ENCODE measurements around the gene TUBGCP6.

TUBGCP6 gene

GRCh38 chr22:50182176-50183081 lies 62.4 kb downstream of the TUBGCP6 start:
- Histone ChIP-seq H3K4me2 (ENCODE audit: low read length) (no peak overlapping the region), H3K9ac (ENCODE audit: low read depth, low read length) (no peak overlapping the region), H3K36me3 (ENCODE audit: insufficient read depth, low read length) (no peaks in the 10 kb centered on the region), H3K9me3 (replicated peaks; ENCODE audit: low read length) (no peaks in the 10 kb centered on the region), H3K4me1 (ENCODE audit: control insufficient read depth, insufficient read depth, low read length) (peaks cover 24% of the 10 kb centered on the region), H3K4me3 (ENCODE audit: low read length) (no peak overlapping the region), H3K27me3 (ENCODE audit: control insufficient read depth, insufficient read depth, low read length) (peaks cover 3% of the 10 kb centered on the region)

DNA sequence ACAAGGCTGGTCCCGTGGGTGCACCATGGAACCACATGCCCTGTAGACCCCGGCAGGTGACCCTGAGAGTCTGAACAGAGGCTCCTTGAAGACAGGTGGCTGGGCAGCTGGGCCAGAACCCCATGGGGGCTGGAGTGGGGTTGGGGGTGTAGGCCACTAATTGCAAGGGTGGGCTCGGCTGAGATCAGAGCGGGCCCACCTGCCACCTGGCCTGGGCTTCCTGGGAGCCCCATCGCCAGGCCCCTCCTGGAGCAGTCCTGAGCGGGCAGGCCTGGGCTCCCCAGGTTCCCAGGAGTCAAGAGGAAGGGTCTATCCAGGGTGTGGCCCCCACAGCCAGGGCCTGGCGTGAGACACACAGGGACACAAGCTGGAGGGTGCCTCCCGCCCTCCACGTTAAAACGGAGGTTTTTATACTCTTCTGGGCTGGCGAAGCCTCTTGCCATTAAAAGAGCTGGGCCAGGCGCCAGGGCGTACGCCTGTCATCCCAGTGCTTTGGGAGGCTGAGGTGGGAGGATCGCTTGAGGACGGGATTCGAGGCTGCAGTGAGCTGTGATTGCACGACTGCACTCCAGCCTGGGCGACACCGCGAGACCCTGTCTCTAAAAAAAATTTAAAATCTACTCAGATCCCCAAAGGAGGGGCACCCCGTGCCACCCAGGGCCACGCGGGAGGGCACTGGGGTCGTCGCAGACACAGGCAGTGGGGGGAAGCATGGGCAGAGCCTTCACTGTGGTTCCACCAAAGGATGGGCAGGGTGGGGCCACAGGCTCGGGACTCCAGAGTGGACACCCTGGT lies 63.9 kb downstream of the TUBGCP6 start:
- H3K9me3 ChIP-seq (replicated peaks; ENCODE audit: low read length), result no peaks in the 10 kb centered on the region
- no peak overlapping the region for H3K4me2 ChIP-seq (ENCODE audit: low read length)
- H3K4me3 ChIP-seq (ENCODE audit: low read length), result no peak overlapping the region
- peaks cover 16% of the 10 kb centered on the region for H3K4me1 ChIP-seq (ENCODE audit: control insufficient read depth, insufficient read depth, low read length)
- H3K36me3 ChIP-seq (ENCODE audit: insufficient read depth, low read length), result no peaks in the 10 kb centered on the region
- H3K9ac ChIP-seq (ENCODE audit: low read depth, low read length), result no peak overlapping the region
- peaks cover 3% of the 10 kb centered on the region for H3K27me3 ChIP-seq (ENCODE audit: control insufficient read depth, insufficient read depth, low read length)

DNA sequence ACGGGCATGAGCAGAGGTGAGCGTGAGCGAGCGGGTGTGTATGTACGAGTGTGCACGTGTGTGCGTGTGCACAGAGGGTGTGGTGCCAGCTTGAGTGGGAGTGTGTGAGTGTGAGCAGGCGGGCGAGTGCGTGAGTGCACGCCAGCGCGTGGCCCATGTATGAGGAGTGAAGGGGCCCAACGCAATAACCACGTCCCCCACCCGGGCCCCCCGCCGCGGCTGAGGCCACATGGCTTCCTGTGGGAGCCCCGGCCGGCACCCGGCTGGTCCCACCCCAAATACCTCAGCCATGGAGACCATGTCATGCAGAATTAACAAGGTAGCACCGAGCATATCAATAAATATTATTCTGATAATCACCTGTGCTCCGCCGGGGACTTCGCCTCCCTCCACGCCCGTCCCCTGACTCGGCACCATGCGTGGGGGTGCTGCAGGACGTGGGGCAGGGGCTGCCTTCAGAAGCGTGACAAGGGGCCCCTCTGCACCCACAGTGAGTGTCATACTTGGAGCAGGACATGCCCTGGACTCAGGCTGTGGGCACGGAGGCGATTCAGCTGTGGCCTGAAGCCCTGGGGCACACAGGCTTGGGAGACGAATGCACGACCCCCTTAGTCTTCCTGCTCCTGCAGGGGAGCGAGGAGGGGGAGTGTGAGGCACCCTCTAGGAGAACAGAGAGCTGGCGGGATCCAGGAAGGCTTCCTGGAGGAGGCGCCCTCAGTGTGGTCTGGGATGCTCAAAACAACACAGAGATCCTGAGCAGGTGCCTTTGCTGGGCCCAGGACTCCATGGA lies 64.7 kb downstream of the TUBGCP6 start:
- Histone ChIP-seq H3K27me3 (ENCODE audit: control insufficient read depth, insufficient read depth, low read length) (peaks cover 3% of the 10 kb centered on the region), H3K9me3 (replicated peaks; ENCODE audit: low read length) (no peaks in the 10 kb centered on the region), H3K4me3 (ENCODE audit: low read length) (no peak overlapping the region), H3K4me1 (ENCODE audit: control insufficient read depth, insufficient read depth, low read length) (peaks cover 12% of the 10 kb centered on the region), H3K36me3 (ENCODE audit: insufficient read depth, low read length) (no peaks in the 10 kb centered on the region), H3K9ac (ENCODE audit: low read depth, low read length) (no peak overlapping the region), H3K4me2 (ENCODE audit: low read length) (no peak overlapping the region)

- Histone ChIP-seq H3K9ac (ENCODE audit: low read depth, low read length) (no peak overlapping the region), H3K4me3 (ENCODE audit: low read length) (no peak overlapping the region), H3K9me3 (replicated peaks; ENCODE audit: low read length) (no peaks in the 10 kb centered on the region), H3K4me1 (ENCODE audit: control insufficient read depth, insufficient read depth, low read length) (peaks cover 5% of the 10 kb centered on the region), H3K36me3 (ENCODE audit: insufficient read depth, low read length) (no peaks in the 10 kb centered on the region), H3K4me2 (ENCODE audit: low read length) (no peak overlapping the region), H3K27me3 (ENCODE audit: control insufficient read depth, insufficient read depth, low read length) (peaks cover 3% of the 10 kb centered on the region)
Measured at GRCh38 chr22:50178871-50179869, 65.7 kb downstream of the TUBGCP6 start.

- peaks cover 3% of the 10 kb centered on the region for H3K27me3 ChIP-seq (ENCODE audit: control insufficient read depth, insufficient read depth, low read length)
- no peaks in the 10 kb centered on the region for H3K4me1 ChIP-seq (ENCODE audit: control insufficient read depth, insufficient read depth, low read length)
- H3K4me3 ChIP-seq (ENCODE audit: low read length), result no peak overlapping the region
- H3K4me2 ChIP-seq (ENCODE audit: low read length), result no peak overlapping the region
- no peak overlapping the region for H3K9ac ChIP-seq (ENCODE audit: low read depth, low read length)
- H3K36me3 ChIP-seq (ENCODE audit: insufficient read depth, low read length), result no peaks in the 10 kb centered on the region
- no peaks in the 10 kb centered on the region for H3K9me3 ChIP-seq (replicated peaks; ENCODE audit: low read length)
Measured at GRCh38 chr22:50178471-50178864, 66.4 kb downstream of the TUBGCP6 start.

GRCh38 chr22:50177537-50178470 lies 67.0 kb downstream of the TUBGCP6 start:
- Histone ChIP-seq H3K4me3 (ENCODE audit: low read length) (no peak overlapping the region), H3K9ac (ENCODE audit: low read depth, low read length) (no peak overlapping the region), H3K27me3 (ENCODE audit: control insufficient read depth, insufficient read depth, low read length) (peaks cover 3% of the 10 kb centered on the region), H3K4me2 (ENCODE audit: low read length) (no peak overlapping the region), H3K36me3 (ENCODE audit: insufficient read depth, low read length) (no peaks in the 10 kb centered on the region), H3K4me1 (ENCODE audit: control insufficient read depth, insufficient read depth, low read length) (no peaks in the 10 kb centered on the region), H3K9me3 (replicated peaks; ENCODE audit: low read length) (no peaks in the 10 kb centered on the region)

- H3K27me3 ChIP-seq (ENCODE audit: control insufficient read depth, insufficient read depth, low read length), result peaks cover 3% of the 10 kb centered on the region
- H3K36me3 ChIP-seq (ENCODE audit: insufficient read depth, low read length), result no peaks in the 10 kb centered on the region
- H3K4me2 ChIP-seq (ENCODE audit: low read length), result no peak overlapping the region
- no peaks in the 10 kb centered on the region for H3K4me1 ChIP-seq (ENCODE audit: control insufficient read depth, insufficient read depth, low read length)
- H3K9me3 ChIP-seq (replicated peaks; ENCODE audit: low read length), result no peaks in the 10 kb centered on the region
- no peak overlapping the region for H3K4me3 ChIP-seq (ENCODE audit: low read length)
- H3K9ac ChIP-seq (ENCODE audit: low read depth, low read length), result no peak overlapping the region
Measured at GRCh38 chr22:50176850-50177536, 67.8 kb downstream of the TUBGCP6 start.

DNA sequence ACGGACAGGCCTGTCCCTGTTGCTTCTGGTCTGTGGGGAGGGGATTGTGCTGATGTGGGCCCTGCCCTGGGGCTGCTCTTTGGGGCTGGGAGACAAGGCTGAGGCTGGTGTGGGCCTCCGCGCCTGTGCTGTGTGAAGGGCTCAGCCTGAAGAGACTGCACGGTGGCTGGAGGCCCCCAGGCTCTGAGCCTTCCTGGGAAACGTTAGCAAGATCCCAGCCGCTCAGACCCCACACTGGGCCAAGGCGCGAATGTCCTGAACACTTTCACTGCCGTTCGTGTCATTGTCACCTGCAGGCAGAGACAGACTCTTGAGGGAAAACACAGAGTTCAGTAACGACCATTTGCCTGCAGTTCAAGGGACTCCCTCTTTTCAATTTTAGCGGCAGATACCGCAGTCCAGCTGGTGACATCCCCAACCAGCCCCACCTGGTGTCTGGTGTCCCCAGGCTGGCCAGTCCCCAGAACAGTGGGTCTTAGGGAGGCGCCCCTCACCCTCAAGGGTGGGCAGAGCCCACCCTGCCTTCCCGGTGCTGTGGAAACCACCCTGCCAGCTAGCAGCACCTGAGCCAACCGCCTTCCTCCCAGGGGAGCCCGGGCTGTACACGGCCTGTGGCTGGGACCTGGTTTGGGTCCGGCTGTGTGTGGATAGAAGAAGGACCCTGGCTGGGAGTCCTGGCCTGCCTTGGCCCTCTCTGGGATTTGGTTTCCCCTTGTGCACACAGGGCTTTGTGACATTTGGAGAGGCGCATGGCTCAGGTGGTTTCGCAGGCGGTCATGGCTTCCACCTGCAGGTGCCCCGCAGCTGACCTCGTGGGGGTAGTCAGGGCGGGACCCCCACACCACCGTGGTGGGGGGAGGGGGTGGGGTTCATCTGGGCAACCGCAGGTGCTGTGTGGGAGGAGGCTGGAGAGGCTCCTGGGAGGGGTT lies 68.6 kb downstream of the TUBGCP6 start:
- no peak overlapping the region for H3K4me2 ChIP-seq (ENCODE audit: low read length)
- peaks cover 7% of the 10 kb centered on the region for H3K27me3 ChIP-seq (ENCODE audit: control insufficient read depth, insufficient read depth, low read length)
- H3K36me3 ChIP-seq (ENCODE audit: insufficient read depth, low read length), result no peaks in the 10 kb centered on the region
- no peaks in the 10 kb centered on the region for H3K9me3 ChIP-seq (replicated peaks; ENCODE audit: low read length)
- no peak overlapping the region for H3K4me3 ChIP-seq (ENCODE audit: low read length)
- no peaks in the 10 kb centered on the region for H3K4me1 ChIP-seq (ENCODE audit: control insufficient read depth, insufficient read depth, low read length)
- H3K9ac ChIP-seq (ENCODE audit: low read depth, low read length), result no peak overlapping the region

- Histone ChIP-seq H3K9ac (ENCODE audit: low read depth, low read length) (no peak overlapping the region), H3K36me3 (ENCODE audit: insufficient read depth, low read length) (no peaks in the 10 kb centered on the region), H3K27me3 (ENCODE audit: control insufficient read depth, insufficient read depth, low read length) (peaks cover 12% of the 10 kb centered on the region), H3K4me2 (ENCODE audit: low read length) (no peak overlapping the region), H3K4me1 (ENCODE audit: control insufficient read depth, insufficient read depth, low read length) (no peaks in the 10 kb centered on the region), H3K4me3 (ENCODE audit: low read length) (no peak overlapping the region), H3K9me3 (replicated peaks; ENCODE audit: low read length) (no peaks in the 10 kb centered on the region)
Measured at GRCh38 chr22:50175191-50175461, 69.7 kb downstream of the TUBGCP6 start.
